ENCODE measurements around the gene FABP3.

DNA sequence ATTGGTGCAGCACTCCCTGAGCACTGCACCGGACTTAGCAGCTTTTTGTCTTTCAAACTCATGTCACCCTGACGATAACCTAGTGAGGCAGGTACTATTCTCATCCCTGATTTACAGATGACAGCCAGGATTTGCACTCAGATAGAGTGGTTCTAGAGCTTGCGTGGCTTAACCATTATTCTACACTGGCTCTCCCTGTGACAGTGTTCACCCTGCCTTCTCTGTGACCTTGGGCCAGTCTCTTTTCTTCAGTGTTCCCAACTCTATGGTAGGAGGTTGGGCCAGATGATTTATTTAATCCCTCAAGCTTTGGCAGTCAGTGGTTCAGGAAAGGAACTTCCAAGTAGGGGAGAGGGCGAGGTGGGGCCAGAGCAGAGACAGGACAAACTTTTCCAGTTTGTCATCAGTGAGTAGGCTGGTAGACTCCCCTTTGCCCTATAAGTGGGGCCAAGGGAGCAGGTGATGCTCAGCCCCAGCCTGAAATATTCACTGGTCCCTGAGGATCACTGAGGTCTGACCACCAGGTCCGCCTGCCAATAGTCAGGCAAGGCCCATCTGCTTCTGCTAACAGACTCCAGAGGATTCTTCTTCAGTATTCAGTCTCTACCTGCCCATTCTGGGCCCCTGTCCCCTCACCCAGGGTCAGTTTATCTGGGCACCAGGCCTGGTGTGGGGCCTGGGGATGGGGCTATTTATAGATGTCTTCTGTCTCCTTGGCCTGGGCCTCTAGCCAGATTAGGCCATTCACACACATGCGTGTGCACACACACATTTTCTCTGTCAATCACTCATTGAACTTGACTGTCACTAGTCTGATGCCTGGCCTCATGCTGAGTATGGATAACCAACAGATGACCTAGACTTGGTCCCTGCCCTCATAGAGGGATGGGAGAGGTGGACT lies 8.8 kb upstream of the FABP3 start:
- TF ChIP-seq ZFP36 (IDR thresholded peaks at IDR 0.05; ENCODE audit: borderline replicate concordance, partially characterized antibody) (no peak), KDM1A (IDR thresholded peaks at IDR 0.05; ENCODE audit: low read depth) (no peak), MAFK (IDR thresholded peaks at IDR 0.05; ENCODE audit: partially characterized antibody) (no peak), USF2 (IDR thresholded peaks at IDR 0.05) (no peak), CEBPB (IDR thresholded peaks at IDR 0.05) (no peak), ZSCAN20 (CRISPR knock-in tag; IDR thresholded peaks at IDR 0.05) (no peak), EP300 (IDR thresholded peaks at IDR 0.05) (no peak), BHLHE40 (IDR thresholded peaks at IDR 0.05; ENCODE audit: low read depth, low read length) (no peak), FOSL2 (IDR thresholded peaks at IDR 0.05) (no peak), FOSL2 (CRISPR knock-in tag; IDR thresholded peaks at IDR 0.05) (no peak)
- TF ChIP-seq, protein P1, sequence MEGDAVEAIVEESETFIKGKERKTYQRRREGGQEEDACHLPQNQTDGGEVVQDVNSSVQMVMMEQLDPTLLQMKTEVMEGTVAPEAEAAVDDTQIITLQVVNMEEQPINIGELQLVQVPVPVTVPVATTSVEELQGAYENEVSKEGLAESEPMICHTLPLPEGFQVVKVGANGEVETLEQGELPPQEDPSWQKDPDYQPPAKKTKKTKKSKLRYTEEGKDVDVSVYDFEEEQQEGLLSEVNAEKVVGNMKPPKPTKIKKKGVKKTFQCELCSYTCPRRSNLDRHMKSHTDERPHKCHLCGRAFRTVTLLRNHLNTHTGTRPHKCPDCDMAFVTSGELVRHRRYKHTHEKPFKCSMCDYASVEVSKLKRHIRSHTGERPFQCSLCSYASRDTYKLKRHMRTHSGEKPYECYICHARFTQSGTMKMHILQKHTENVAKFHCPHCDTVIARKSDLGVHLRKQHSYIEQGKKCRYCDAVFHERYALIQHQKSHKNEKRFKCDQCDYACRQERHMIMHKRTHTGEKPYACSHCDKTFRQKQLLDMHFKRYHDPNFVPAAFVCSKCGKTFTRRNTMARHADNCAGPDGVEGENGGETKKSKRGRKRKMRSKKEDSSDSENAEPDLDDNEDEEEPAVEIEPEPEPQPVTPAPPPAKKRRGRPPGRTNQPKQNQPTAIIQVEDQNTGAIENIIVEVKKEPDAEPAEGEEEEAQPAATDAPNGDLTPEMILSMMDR (IDR thresholded peaks at IDR 0.05) = no peak
- TF ChIP-seq, protein P2, sequence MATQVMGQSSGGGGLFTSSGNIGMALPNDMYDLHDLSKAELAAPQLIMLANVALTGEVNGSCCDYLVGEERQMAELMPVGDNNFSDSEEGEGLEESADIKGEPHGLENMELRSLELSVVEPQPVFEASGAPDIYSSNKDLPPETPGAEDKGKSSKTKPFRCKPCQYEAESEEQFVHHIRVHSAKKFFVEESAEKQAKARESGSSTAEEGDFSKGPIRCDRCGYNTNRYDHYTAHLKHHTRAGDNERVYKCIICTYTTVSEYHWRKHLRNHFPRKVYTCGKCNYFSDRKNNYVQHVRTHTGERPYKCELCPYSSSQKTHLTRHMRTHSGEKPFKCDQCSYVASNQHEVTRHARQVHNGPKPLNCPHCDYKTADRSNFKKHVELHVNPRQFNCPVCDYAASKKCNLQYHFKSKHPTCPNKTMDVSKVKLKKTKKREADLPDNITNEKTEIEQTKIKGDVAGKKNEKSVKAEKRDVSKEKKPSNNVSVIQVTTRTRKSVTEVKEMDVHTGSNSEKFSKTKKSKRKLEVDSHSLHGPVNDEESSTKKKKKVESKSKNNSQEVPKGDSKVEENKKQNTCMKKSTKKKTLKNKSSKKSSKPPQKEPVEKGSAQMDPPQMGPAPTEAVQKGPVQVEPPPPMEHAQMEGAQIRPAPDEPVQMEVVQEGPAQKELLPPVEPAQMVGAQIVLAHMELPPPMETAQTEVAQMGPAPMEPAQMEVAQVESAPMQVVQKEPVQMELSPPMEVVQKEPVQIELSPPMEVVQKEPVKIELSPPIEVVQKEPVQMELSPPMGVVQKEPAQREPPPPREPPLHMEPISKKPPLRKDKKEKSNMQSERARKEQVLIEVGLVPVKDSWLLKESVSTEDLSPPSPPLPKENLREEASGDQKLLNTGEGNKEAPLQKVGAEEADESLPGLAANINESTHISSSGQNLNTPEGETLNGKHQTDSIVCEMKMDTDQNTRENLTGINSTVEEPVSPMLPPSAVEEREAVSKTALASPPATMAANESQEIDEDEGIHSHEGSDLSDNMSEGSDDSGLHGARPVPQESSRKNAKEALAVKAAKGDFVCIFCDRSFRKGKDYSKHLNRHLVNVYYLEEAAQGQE (IDR thresholded peaks at IDR 0.05) = no peak
- TF ChIP-seq, protein P3, sequence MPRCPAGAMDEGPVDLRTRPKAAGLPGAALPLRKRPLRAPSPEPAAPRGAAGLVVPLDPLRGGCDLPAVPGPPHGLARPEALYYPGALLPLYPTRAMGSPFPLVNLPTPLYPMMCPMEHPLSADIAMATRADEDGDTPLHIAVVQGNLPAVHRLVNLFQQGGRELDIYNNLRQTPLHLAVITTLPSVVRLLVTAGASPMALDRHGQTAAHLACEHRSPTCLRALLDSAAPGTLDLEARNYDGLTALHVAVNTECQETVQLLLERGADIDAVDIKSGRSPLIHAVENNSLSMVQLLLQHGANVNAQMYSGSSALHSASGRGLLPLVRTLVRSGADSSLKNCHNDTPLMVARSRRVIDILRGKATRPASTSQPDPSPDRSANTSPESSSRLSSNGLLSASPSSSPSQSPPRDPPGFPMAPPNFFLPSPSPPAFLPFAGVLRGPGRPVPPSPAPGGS (IDR thresholded peaks at IDR 0.05) = no peak

All from A549 (cell line).